Epithelial cell of proximal tubule (primary cell): Measurements from ENCODE around the gene LRIG1. TPM values are rescaled to one million over a fixed set of nuclear protein-coding genes. Genes with fewer than 3 reads are reported as not detected.

Experiments used
- DNase-seq: peaks from one replicate; pipeline ENCODE4 v3.0.0-alpha.2; 2011; ENCODE audit warnings: low read depth
- H3K4me3 ChIP-seq: 2 replicates; pipeline ENCODE4 v1.5.1; 2011; ENCODE audit warnings: low read depth, mild to moderate bottlenecking, low read length
- total RNA-seq: library from RNA; depleted of rRNA; stranded (reverse); fragments of >200 nt; gene quantifications from 2 replicates; pipeline ENCODE4 v1.2.3, GENCODE V29; 2015
- TF ChIP-seq, protein P1 (sequence below): conservative IDR thresholded peaks from 2 replicates; pipeline ENCODE4 v1.5.1; 2012; ENCODE audit warnings: low read depth, mild to moderate bottlenecking, low read length

LRIG1 gene
- total RNA-seq, 1 donor from 2014 or later, result 10.0 TPM

DNA sequence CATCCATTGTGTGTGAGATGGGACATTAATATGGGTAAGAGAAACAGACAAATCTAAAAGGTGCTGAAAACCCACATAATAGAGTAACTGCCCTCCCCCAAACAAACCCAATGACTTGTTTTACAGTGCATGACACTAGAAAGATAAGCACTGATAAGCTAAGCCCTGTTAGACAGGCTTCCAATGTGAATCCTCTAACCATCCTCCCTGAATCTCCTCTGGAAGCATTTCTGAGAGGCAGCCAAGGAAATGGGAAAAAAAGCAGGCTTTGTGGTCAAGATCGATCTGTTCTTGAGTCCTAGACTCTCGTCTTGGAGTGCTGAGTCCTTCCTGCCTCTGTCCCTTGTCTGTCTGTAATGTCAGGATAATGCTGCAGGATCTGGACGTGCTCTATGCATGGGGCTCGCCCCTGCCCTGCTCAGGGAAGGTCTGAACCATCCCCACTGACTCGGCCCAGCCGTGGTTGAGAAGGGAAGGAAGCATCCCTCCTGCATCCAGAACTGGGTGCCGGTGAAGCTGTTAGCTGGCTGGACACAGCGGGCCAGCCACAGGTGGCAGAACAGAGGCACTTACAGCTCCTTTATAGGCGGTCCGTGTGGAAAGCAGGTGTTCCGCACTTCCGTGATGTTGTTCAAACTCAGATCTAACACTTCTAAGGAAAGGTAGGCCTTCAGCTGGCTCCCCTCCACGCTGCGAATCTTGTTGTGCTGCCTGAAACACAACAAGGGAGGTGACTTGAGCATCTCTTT, 84.1 kb downstream of the LRIG1 start:
- TF ChIP-seq, protein P1, sequence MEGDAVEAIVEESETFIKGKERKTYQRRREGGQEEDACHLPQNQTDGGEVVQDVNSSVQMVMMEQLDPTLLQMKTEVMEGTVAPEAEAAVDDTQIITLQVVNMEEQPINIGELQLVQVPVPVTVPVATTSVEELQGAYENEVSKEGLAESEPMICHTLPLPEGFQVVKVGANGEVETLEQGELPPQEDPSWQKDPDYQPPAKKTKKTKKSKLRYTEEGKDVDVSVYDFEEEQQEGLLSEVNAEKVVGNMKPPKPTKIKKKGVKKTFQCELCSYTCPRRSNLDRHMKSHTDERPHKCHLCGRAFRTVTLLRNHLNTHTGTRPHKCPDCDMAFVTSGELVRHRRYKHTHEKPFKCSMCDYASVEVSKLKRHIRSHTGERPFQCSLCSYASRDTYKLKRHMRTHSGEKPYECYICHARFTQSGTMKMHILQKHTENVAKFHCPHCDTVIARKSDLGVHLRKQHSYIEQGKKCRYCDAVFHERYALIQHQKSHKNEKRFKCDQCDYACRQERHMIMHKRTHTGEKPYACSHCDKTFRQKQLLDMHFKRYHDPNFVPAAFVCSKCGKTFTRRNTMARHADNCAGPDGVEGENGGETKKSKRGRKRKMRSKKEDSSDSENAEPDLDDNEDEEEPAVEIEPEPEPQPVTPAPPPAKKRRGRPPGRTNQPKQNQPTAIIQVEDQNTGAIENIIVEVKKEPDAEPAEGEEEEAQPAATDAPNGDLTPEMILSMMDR, result no peak
- no peak for DNase-seq
- no peak overlapping the region for H3K4me3 ChIP-seq

DNA sequence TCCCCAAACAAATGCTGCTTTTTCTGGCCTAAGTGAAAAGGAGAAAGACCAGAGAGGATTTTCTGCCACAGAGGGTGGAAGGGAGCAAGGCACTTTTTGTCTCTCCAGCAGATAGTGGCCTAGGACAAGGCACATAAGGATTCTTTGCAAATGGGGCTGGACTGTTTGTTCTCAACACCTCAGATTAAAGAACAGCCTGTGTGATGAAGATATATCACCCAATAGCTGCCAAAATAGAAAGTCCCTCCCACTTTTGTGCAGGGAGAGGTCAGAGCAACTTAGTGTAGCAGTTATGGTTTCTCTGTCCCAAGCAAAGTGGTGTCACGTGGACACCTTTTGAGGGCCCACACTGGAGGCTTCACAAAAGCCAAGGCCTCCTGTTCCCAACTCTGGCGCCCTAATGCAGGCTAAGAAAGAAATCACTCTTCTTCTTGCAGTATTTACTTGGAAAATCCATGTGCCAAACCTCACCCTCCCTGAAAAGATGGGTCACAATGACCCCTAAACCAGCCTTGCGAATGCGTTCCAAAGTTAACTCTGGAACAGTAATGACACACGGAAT, 84.9 kb downstream of the LRIG1 start:
- TF ChIP-seq, protein P1, result no peak
- H3K4me3 ChIP-seq, result no peak overlapping the region
- no peak for DNase-seq

DNA sequence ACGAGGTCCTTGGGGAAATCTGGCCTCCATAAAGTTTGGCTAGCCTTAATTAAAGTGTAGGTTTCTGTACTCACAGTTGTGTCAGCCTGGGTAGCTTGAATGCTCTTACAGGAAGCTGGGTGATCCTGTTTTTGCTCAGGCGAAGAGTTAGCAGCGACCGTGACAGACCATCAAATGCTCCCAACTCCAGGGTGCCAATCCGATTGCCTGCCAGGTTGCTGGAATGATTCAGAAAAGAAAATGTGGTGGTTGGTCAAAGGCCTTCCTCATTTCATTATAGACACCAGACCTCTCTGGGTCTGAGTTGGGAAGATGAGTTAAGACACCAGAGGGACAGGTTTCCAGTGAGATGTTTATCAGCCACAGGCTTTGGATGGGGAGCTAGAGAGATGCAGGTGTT, 86.0 kb downstream of the LRIG1 start:
- no peak for DNase-seq
- TF ChIP-seq, protein P1, result no peak
- H3K4me3 ChIP-seq, result no peak overlapping the region

DNA sequence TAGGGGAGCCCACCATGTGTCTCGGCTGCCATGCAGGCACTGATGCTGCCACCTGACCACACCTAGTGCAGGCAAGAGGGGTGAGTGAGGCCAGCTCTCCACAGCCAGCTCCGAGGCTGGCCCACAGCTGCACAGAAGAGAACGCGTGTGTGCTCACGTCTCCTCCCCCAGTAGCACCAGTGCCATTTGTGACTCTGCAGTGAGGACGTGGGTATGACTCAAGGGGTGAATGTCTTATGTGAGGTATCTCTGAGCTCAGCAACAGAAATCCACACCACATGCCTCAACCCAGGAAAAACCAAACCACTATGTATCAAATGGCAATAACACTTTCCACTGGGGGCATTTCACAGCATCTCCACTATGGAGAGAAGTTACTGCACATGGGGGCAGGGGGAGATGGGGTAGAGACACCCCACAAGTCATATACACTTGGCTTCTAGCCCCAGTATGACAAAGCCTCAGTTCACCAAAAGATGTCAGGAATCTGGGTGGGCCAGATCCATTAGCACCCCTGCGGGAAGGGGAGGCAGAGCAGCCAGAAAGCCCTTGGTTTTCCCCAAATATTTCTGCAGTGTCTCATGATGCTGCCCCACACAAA, 87.6 kb downstream of the LRIG1 start:
- TF ChIP-seq, protein P1, result no peak
- no peak overlapping the region for H3K4me3 ChIP-seq
- no peak for DNase-seq

DNA sequence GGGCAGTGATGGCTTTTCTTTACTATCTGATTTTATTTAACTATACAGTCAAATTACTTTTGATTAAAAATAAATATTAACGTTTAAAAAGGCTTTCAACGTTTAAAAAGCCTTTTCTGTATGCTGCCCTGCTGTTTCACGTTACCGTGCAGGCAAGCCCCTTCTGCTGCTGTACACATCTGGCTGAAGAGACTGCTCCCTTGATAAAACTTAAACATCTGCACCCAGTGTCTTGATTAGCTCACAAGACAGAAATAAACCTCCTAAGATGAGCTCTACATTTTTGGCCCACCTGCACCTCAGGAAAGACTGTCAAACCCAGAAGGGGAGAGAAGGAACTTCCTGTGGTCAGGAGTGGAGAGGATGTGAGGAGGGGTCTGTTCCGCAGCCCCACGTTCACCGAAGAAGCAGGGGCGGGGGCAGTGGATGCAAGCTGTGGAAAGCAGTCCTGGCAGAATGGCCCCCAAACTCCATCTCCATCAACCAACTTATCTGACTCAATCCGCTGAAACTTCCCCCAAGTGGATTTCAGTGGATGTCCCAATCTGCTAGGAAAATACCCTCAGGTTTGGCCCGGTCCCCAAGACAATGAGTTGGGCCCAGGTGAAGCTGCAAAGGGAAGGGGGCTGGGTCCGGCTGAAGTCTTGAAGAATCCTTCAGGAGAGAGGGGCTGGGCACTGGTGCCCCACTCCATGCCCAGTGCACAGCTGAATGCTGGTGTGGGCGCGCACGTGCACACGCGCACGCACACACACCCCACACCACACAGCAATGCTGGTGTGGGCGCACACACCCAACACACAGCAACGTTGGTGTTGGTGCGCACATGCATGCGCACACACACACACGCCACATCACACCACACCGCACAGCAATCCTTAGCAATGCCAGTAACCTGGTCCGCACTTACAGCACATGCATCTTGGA, 88.6 kb downstream of the LRIG1 start:
- TF ChIP-seq, protein P1, result no peak
- DNase-seq, result no peak
- no peak overlapping the region for H3K4me3 ChIP-seq

DNA sequence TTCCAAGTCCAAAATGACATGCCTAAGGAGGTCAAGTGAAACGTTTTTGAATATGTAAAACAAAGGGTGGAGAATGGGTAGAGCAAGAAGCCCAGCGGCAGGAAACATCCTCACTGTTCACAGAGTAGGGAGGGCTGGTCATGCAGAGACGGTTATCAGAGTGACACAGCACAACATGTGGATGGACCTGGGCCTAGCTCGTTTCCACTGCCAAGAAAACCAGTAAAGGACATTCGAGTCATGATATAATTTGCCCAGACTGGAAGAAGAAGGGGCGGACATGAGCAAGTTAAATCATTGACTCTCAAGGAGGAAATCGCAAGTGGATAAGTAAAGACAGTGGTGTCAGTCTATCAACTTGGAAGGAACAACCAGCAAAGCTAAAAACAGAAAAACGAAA, 89.3 kb downstream of the LRIG1 start:
- TF ChIP-seq, protein P1, result no peak
- DNase-seq, result no peak
- no peak overlapping the region for H3K4me3 ChIP-seq
